GM18951 (cell line): ENCODE results near the gene EVPL.

Experiments
- POLR2A ChIP-seq: IDR thresholded peaks from 4 replicates; pipeline ENCODE4 v1.6.1; 2011; ENCODE audit warnings: mild to moderate bottlenecking; ENCODE audit not compliant: insufficient read length, insufficient read depth; ENCODE audit errors: extremely low read depth
- in situ Hi-C: fragments of 300-500 bp; cut with MboI; formaldehyde crosslinking; loops from one replicate; pipeline ENCODE4 v1.12.0; 2022; ENCODE audit warnings: low sequenced_read_pairs, mixed read lengths, inconsistent platforms; ENCODE audit not compliant: unreplicated experiment

Gene EVPL

DNA sequence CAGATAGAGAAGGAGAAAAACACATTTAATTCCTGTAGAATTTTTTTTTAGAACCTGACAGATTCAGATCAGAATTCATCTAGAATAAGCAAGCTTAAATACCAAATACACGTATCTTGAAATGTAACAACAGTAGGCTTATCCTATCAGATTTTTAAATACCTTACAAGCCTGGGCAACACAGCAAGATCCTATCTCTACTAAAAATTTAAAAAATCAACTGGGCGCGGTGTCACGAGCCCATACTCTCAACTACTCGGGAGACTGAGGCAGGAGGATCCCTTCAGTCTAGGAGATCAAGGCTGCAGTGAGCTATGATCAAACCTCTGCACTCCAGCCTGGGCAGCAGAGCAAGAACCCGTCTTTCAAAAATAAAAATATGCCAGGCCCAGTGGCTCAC is 61.6 kb downstream of the EVPL start:
- in situ Hi-C loops = no loop called here

DNA sequence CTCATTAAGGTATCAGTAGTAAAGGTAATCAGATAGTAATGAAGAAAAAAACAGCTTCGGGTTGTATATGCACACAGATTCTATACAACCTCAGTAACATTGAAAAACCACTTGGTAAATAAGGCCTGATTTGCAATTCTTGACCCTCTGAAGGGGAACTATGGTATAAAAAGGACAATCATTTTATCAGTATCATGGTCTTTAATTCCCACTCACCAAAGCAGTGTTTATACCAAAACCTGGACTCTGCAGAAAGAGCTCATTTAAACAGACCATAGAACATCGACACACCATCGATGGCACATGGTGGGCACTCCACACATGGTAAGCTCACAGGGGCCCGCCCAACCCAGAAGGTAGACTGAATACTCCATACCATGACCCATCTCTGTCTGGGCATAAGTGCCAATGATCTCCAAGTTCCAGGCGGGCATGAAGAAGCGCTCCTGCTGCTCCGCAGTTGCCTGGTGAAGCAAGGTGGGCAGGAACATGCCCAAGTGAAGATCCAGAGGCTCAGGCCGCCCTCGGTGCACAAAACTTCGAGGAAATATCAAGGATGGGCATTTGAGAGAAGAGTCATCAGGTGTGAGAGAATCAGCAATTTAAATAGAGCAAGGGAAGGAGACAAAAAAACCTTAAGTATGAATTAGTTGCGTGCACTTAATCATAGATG is 67.1 kb downstream of the EVPL start:
- TF ChIP-seq POLR2A = no peak
- in situ Hi-C loops = no loop called here

More for the DNA sequence above, 61.6 kb downstream of the EVPL start:
- TF ChIP-seq POLR2A = no peak

DNA sequence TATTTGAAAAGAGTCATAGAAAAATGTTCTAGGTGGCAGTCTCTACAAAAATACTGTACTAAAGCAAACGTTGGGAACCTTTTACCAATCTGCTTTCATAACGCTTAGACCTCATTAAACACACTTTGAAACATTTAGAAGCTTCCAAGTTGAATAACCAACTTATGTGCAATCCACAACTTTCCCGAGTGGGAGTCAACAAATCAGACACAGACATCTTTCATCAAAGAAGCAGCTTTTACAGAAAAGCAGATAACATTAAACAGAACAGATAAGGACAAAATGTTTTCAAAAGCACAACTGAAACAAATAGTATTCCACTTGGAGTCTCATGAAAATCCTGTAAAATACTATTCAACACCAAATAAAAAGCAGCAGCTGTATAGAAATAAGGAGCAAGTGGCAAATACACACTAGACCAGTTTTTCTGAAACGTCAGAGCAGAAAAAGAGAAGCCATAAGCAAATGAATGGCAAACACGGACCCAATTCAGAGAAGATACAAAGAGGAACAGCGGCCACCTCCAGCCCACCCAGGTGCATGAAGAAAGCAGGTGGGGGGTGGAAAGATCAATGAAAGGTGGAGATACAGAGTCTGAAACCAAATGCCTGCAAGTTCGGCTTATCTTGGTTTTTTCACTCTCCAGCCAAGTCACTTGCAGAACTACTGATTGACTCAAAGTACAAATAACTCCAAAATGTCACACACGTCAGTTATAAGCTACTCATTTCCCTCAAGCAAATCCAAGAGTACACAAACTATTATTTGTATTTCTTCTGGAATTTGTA is 67.9 kb downstream of the EVPL start:
- in situ Hi-C loops = no loop called here
- TF ChIP-seq POLR2A = no peak
